HG03108 (cell line): ENCODE results near the gene PPP1R3D.

ENCODE experiments used
- ATAC-seq: cut with Tn5 transposase; IDR thresholded peaks from one replicate; pipeline ENCODE4 v1.9.1; 2021; ENCODE audit warnings: moderate library complexity; ENCODE audit not compliant: unreplicated experiment

PPP1R3D gene

DNA sequence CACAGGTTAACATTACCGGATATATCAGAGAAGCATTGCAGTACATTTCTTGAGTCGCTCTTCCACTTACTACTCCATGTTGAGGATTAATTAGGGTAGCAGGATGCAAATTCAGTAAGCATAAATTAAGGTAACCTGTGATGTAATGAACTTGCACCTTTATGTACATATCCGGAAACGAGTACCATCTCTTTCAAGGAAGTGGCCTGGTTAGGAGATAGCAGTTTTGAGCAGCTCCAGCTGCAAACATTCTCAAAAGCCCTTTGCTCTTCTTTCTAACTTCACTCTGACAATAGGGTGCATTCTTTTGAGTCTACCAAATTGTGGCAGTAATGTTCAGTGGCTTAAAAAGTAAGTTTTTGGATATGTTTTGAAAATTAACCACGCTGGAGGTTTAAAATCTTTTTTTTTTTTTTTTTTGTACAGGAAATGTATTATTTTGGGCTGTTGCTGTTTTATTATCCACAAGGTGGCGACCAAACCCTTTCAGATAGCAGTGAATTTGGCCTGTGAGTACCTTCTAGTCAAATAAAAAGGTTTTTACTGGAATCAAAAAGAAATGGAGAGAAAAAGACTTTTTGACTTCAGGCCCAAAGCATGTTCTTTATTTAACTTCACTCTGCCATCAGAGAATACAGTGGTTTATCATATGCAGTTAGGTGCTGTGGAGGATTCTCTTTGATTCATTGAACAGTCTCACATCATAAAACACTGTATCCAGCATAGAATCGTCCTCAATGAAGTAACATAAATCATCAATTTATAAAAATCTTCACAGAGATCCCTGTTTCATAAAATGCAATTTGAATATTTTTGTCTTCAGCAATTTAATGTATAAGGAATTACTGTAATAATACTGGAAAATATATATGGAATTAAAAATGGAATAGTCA is 9.0 kb upstream of the PPP1R3D start:
- peak; percentile 56 for ATAC-seq

DNA sequence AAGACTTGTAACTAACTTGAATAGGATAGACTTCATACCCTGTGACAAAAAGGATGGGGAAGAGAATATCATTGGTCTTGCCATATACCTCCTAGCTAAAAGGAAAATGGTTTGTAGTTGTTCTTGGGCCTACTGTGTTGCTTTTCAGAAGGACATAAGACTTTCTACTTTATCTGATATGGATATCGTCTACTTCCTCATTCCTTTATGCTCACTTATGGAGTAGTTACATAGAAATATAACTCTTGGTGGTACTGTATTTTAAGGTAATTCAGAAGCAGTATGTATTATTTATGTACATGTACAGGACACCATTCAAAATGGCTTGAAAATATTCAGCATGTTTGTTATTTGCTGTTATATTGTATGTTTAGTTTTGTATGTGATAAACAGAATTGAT is 8.1 kb upstream of the PPP1R3D start:
- ATAC-seq, result no peak

- no peak for ATAC-seq
Measured at GRCh38 chr20:59947376-59947775, 7.3 kb upstream of the PPP1R3D start.

GRCh38 chr20:59945731-59946130 is 5.6 kb upstream of the PPP1R3D start:
- no peak for ATAC-seq

GRCh38 chr20:59945175-59945574 is 5.1 kb upstream of the PPP1R3D start:
- no peak for ATAC-seq

GRCh38 chr20:59944726-59945125 is 4.6 kb upstream of the PPP1R3D start:
- no peak for ATAC-seq

GRCh38 chr20:59942245-59942644 is 2.1 kb upstream of the PPP1R3D start:
- no peak for ATAC-seq

DNA sequence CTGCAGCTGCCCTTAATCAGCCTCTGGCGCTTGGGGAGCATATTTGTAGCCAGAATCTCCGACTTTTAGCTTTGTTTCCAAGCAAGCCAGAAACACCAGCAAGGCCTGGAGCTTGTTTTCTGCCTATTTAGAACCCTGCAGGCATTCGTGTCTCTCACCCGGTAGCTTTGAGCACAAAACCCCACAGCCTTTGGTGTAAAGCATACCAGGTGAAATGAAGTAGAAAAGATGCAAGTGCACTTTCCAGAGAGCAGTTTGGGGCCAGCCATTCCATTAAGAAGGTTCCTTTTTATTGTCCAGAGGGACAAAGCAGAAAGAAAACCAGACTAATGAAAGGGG is 820 bp upstream of the PPP1R3D start:
- no peak for ATAC-seq

DNA sequence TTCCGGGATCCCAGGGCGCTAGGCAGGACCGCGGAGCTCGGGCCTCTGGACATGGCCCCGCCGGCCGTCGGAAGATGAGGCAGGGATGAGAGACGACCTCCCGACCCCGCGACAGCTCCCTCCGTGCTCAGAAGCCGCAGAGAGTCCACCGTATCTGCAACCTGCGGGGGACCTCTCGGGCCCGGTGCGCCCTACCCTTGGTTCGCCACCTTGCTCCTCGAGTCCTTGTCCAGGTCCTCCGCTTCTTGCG is 301 bp downstream of the PPP1R3D start:
- peak; percentile 22 for ATAC-seq

- ATAC-seq, result no peak
Measured at GRCh38 chr20:59939052-59939878, 840 bp downstream of the PPP1R3D start.

DNA sequence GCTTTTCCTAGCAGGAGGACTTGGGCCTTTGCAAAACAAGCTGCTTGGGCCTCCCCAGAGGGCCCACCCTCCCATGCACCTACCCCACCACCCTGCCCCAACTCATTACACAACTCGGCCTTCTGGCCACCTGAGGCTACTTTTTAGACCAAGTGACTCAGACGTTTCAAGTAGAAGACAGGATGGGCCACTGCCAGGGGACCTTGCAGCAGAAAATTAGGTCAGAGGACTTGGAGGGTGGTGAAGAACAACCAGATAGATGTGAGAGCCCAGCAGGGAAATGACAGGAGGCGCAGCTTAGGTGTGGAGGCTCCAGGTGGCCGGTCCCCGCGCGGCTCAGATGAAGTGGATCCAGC is 1.4 kb downstream of the PPP1R3D start:
- ATAC-seq, result no peak

- ATAC-seq, result no peak
Measured at GRCh38 chr20:59938221-59938620, 1.9 kb downstream of the PPP1R3D start.

GRCh38 chr20:59937150-59937549 is 3.0 kb downstream of the PPP1R3D start:
- ATAC-seq, result no peak

GRCh38 chr20:59936409-59936808 is 3.7 kb downstream of the PPP1R3D start:
- no peak for ATAC-seq

GRCh38 chr20:59935457-59936185 is 4.5 kb downstream of the PPP1R3D start:
- ATAC-seq, result no peak

GRCh38 chr20:59933849-59934585 is 6.1 kb downstream of the PPP1R3D start:
- ATAC-seq, result peak; percentile 73

DNA sequence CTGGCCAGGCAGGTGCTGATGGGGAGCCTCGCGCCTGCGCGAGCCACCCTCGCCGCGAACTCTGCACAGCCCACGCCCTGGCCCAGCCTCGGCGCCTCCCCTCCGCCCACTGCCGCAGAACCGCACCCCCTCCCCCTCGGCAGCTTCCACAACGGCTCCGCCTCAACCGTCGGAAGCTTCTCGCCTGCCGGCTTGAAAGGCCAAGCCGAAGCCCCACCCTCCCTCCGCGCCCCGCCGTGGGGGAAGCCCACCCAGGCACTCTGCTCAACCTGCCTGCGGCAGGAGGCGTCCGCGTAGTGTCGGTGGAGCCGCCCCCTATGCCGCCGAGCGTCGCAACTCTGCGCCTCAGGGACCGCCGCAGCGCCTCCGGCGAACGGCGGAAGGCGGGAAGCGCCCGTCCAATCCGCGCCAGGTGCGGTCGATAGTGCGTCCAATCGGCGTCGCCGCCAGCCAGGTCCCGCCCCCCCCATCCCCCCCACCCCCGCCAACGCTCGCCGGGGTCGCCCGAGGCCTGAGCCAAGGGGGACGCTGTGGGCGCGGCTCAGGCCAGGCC is 6.7 kb downstream of the PPP1R3D start, which contains the start of gene SYCP2:
SYCP2 (minus strand) TSS at position 342 of the 553 bp plus-strand sequence. CDS start 11,224 bp downstream, outside the sequence.
- ATAC-seq, result no peak

- no peak for ATAC-seq
Measured at GRCh38 chr20:59932616-59933295, 7.3 kb downstream of the PPP1R3D start.

DNA sequence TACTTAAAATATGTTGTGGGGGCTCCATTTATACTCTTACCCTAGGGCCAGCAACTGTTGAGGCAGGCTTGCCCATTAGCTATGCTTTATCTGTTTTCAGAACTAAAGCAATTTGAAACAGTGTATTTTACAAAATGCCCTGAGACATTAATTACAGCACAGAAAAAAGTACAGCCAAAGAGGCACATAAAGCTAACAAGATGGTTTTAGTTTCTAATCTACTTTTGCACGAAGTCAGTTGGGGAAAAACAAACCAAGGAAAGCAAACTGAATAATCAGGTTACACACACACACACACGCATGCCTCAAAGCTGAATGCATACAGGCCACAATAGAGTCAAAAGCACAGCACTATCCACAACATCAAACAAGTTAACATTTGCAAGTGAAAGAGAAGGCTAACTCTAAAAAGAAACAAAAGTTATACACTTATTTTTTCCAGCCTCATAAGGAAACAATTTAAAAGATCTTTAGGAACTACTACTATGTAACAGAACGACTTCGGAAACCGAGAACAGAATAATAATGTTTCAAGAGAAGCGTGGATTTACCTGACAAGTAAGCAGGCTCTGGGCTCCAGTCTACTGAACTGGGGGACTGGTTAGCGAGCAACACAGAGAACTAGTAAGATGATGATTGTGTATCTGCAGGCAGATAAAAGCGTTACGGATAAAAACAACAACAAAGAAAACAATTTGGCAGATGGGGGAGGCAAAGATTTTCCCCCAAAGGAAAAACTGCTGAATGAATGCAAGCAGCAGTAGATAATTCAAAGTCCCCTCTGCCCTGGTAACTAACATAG is 8.4 kb downstream of the PPP1R3D start:
- no peak for ATAC-seq
